ENCODE data around the gene COMP.

COMP gene

GRCh38 chr19:18803550-18804138 is 12.5 kb upstream of the COMP start:
- no peak for DNase-seq (ENCODE audit: low spot score)

- DNase-seq (ENCODE audit: low spot score): peak; percentile 88
Measured at GRCh38 chr19:18802354-18802753, 11.2 kb upstream of the COMP start.

- DNase-seq (ENCODE audit: low spot score): peak; percentile 5
Measured at GRCh38 chr19:18800636-18801035, 9.5 kb upstream of the COMP start.

GRCh38 chr19:18800079-18800478 is 9.0 kb upstream of the COMP start:
- DNase-seq (ENCODE audit: low spot score): no peak

- DNase-seq (ENCODE audit: low spot score): no peak
Measured at GRCh38 chr19:18799389-18799970, 8.4 kb upstream of the COMP start.

GRCh38 chr19:18798384-18799352 is 7.6 kb upstream of the COMP start:
- peak; percentile 56 for DNase-seq (ENCODE audit: low spot score)

GRCh38 chr19:18796239-18796638 is 5.1 kb upstream of the COMP start:
- no peak for DNase-seq (ENCODE audit: low spot score)

GRCh38 chr19:18795540-18795939 is 4.4 kb upstream of the COMP start:
- DNase-seq (ENCODE audit: low spot score): peak; percentile 48

- DNase-seq (ENCODE audit: low spot score): no peak
Measured at GRCh38 chr19:18794692-18795091, 3.6 kb upstream of the COMP start.

- no peak for DNase-seq (ENCODE audit: low spot score)
Measured at GRCh38 chr19:18794029-18794313, 2.9 kb upstream of the COMP start.

- peak; percentile 3 for DNase-seq (ENCODE audit: low spot score)
Measured at GRCh38 chr19:18793144-18794028, 2.3 kb upstream of the COMP start.

GRCh38 chr19:18792661-18793060 is 1.6 kb upstream of the COMP start:
- no peak for DNase-seq (ENCODE audit: low spot score)

- DNase-seq (ENCODE audit: low spot score): no peak
Measured at GRCh38 chr19:18791315-18791678, 192 bp upstream of the COMP start.

- peak; percentile 81 for DNase-seq (ENCODE audit: low spot score)
Measured at GRCh38 chr19:18789883-18790565, 1.1 kb downstream of the COMP start.

- peak; percentile 18 for DNase-seq (ENCODE audit: low spot score)
Measured at GRCh38 chr19:18789422-18789869, 1.7 kb downstream of the COMP start.

GRCh38 chr19:18788529-18789421 is 2.3 kb downstream of the COMP start:
- peak; percentile 33 for DNase-seq (ENCODE audit: low spot score)

GRCh38 chr19:18785179-18786124 is 5.7 kb downstream of the COMP start:
- DNase-seq (ENCODE audit: low spot score): peak; percentile 100

- peak; percentile 2 for DNase-seq (ENCODE audit: low spot score)
Measured at GRCh38 chr19:18784786-18785120, 6.4 kb downstream of the COMP start.

GRCh38 chr19:18783958-18784785 is 6.9 kb downstream of the COMP start:
- no peak for DNase-seq (ENCODE audit: low spot score)

All from iPS-NIHi11 (cell line).